IPS-NIHi7 (cell line): ENCODE measurements around the gene RAB15.

Experiments
- DNase-seq: peaks from one replicate; pipeline ENCODE4 v3.0.0; 2012; ENCODE audit warnings: mixed read lengths; ENCODE audit errors: extremely low spot score

The RAB15 gene

DNA sequence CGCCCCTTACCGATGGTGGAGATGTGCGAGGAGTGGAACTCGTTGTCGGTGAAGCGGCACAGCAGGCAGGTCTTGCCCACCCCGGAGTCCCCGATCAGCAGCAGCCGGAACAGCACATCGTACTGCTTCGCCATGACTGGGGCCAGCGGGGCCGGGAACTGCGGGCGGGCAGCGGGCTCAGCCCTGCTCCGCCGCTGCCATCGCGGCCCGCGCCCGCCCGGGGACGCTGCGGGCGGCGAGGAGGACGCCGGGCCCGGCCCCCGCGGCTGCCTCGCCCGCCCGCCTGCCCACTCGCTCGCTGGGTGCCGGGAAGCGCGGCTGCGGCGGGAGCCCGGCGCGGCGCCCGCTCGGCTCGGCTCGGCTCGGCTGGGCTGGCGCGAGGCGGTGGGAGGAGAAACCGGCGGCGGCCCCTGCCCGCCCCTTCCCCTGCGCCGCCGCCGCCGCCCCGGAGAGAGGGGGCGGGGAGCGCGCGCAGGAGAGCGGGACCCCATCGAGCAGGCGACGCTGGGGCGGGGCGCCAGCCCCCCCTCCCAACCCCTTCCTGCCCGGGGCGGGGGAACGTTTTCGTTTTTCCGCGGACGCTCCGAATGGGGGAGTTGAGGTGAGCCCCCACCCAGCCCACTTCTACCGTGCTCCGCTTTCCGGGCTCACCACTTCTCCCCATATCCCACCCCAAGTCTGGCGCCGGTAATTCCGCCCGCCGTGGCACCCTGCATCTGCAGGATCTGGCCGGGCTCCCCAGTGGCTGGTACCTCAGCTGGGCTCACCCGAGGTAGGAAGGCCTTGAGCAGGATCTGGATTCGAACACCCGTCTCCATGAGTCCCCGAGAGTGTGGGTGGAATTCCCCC is at the start of gene RAB15:
Gene RAB15, minus strand, starts transcription at position 394 of the 849 bp plus-strand sequence. Its CDS starts 260 bp downstream, at position 134.
- DNase-seq = peak; percentile 61

GRCh38 chr14:65019944-65020566 is 47.9 kb upstream of the RAB15 start:
- peak; percentile 50 for DNase-seq

DNA sequence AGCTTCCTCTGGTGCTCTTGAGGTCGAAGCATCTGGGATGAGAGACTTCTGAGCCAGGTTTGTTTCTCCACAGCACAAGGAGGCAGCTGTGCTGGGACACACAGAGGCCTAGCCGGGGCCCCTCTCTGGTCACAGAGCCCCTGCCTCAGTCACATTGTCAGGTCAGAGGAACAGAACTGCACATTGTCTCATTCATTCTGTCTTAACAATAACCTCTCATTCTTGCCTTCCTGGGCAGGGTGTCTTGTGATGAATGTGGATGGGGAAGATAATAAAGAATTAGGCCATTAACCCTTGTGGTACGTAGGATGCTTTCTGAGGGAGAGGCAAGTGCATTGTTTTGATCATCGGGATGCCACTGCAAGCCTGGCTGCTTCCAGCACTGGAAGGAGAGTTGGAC is 44.3 kb upstream of the RAB15 start:
- DNase-seq = no peak

GRCh38 chr14:65015391-65015790 is 43.3 kb upstream of the RAB15 start:
- DNase-seq = no peak

DNA sequence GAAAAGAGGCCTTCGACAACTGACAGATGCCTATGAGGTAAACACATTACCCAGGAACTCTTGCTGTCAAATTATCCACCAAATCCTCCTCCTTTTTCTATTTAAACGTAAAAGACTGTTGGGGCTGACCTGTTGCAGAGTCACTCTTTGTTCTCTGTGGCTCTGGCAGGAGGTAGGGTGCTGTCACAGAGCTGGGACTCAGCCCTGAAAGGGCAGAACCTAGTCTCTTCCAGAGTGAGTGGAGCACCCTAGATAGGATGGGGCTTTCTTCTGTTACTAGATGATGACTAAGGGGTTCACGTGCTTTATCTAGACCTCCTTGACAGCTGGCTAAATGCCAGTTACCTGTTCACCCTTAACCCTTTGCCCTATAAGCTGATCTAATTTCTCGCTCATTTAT is 40.2 kb upstream of the RAB15 start:
- DNase-seq = no peak

- no peak for DNase-seq
Measured at GRCh38 chr14:65011538-65011937, 39.4 kb upstream of the RAB15 start.

GRCh38 chr14:65010211-65010931 is 38.2 kb upstream of the RAB15 start:
- DNase-seq = no peak

GRCh38 chr14:65007202-65007601 is 35.1 kb upstream of the RAB15 start:
- DNase-seq = no peak

DNA sequence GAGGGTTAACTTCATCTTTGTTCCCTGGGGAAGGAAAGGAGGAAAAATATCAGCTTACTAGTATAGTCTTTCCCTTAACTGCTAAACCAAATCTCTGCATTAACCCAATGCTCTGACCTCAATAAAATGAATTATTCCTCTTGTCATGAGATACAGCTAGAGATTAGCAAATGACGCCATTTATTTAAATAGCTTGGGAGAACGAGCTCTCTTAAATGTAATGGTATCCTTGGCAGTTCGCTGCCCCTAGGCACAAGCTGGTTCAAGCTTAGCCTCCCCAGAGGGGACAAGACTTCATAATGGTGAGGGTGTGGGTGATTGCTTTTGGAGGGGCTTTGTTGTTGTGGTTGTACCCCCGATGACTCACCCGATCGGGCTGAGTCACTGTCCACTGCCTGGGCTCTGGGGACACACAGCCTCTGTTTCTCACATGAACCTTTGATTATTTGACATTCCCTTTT is 34.2 kb upstream of the RAB15 start:
- no peak for DNase-seq

- DNase-seq = no peak
Measured at GRCh38 chr14:65003394-65003793, 31.3 kb upstream of the RAB15 start.

GRCh38 chr14:65002586-65003210 is 30.6 kb upstream of the RAB15 start:
- DNase-seq = no peak

GRCh38 chr14:65001723-65002122 is 29.6 kb upstream of the RAB15 start:
- DNase-seq = no peak

DNA sequence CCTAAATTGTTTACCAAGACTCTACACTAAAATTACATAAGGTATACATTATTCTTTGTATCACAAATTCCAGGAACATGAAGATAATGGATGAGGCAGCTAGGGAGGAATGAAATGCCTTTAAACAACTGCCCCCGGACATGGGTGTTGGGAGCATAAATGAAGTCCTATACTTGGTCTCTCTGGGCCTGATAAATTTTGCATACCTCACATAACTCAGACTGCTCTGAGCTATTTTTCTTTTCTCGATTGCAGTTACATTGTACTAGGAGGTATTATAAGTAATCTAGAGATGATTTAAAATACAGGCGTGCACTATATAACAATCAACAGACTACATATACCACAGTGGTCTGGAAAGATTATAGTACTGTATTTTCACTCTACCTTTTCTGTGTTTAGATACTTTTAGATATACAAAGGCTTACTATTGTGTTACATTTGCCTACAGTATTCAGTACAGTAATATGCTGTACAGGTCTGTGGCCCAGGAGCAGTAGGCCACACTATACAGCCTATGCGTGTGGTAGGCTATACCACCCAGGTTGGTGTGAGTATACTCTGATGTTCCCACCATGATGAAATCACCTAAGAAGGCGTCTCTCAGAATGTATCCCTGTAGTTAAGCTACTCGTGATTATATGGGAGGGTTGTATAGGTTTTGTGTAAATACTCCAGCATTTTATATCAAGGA is 28.9 kb upstream of the RAB15 start:
- DNase-seq = no peak

DNA sequence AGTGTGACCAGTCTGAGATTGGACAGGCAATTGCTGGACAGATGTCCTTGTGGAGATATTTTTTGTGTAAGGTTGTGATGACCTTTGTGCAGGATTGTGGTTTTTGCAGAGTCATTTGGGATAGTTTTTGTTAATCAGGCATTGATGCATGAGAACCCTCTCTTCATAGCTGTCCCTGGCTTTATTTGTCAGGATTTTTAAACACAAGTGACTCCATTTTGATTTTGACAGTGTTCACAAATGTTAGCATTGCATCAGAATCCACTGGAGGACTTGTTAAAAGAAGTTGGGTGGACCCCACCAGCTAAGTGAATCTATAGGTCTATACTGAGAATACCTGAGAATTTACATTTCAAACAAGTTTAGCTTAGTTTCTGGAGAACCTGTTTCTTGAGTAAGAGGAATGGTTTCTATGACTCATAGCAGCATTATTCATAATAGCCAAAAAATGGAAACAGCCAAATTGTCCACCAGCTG is 26.4 kb upstream of the RAB15 start:
- no peak for DNase-seq

DNA sequence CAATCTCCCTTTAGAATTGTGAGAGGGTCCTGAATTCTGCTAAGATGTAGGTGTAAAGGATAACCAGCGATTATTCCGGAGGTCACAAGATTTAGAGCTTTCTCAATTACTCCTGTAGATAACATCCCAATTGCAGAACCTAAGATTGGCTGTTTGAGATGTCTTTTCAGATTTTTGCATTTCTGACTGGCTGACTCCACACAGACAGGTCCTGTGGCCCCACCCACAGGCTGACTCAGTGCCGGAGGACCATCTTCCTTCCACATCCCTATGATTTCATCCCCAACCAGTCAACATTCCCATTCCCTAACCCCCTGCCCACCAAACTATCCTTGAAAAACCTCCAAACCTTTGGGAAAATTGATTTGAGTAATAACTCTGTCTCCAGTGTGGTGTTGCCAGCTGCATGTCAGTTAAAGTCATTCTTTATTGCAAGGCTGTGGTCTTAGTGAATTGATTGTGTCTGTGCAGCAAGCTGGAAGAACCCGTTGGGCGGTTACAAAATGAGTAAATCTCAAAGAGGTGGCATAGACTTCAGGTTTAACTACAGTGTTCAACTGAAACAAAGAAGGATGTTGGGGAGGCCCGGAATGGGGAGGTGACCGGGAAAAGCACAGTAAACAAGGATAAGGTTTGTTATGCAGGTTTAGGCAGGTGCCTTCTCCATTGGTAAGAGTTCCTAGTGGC is 25.1 kb upstream of the RAB15 start:
- DNase-seq = no peak

- DNase-seq = no peak
Measured at GRCh38 chr14:64995291-64995690, 23.2 kb upstream of the RAB15 start.

- no peak for DNase-seq
Measured at GRCh38 chr14:64994540-64994939, 22.4 kb upstream of the RAB15 start.

DNA sequence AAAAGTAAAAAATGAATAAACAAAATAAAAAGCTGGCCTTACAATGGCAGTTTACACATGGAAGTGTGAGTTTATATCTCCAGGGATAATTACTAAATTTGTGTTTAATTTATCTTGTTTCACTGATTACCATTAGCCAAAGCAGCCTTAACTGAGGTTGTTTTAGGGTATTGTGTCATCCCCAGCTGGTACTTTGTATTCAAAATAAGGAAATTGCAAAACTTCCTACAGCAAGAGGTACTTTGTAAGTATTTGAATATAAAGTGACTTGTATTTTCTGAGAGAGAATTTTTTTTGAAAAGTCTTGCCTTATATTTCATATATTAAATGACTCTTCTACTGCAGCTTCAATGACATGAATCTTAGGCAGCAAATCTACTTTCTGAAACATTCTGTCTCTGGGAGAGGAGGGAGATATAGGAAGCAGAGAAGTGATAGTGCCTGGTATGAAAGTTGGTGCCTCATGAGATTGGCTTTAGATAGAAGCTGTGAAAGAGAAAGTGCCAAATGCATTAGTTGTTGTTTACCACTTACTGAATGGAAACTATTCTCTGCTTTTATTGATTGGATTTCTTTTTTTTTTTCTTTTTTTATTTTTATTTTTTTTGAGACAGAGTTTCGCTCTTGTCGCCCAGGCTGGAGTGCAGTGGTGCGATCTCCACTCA is 21.3 kb upstream of the RAB15 start:
- no peak for DNase-seq

GRCh38 chr14:64992328-64992885 is 20.3 kb upstream of the RAB15 start:
- DNase-seq = no peak

- no peak for DNase-seq
Measured at GRCh38 chr14:64990939-64991338, 18.8 kb upstream of the RAB15 start.
